SU-DHL-6 (cell line): ENCODE measurements around the gene YPEL1.

Experiments used
- CTCF ChIP-seq: fragments of 200-600 bp; sonication (generic); IDR thresholded peaks from one replicate; pipeline ENCODE4 v1.5.1; 2017; ENCODE audit warnings: antibody characterized with exemption, mild to moderate bottlenecking, low read length, moderate library complexity; ENCODE audit not compliant: insufficient read depth, poor library complexity, severe bottlenecking
- EZH2phosphoT487 ChIP-seq: fragments of 200-600 bp; sonication (generic), shearing (Covaris generic); conservative IDR thresholded peaks from 2 replicates; pipeline ENCODE4 v1.6.1; 2018; ENCODE audit warnings: mild to moderate bottlenecking, antibody characterized with exemption, low read length, moderate library complexity, mixed read lengths

GRCh38 chr22:21699643-21700042 is 36.0 kb downstream of the YPEL1 start:
- TF ChIP-seq CTCF: no peak
- TF ChIP-seq EZH2phosphoT487: no peak
